Measurements from ENCODE around the gene PCDHGB6. TPM values are rescaled to one million over a fixed set of nuclear protein-coding genes. Genes with fewer than 3 reads are reported as not detected.
"Not testable (repeated sequence)": the region's sequence is repeated elsewhere in the genome, so short reads cannot be mapped to it uniquely, and the experiment has no call there.

Gene PCDHGB6
- total RNA-seq, 1 donor from 2014 or later: 3.4 TPM

DNA sequence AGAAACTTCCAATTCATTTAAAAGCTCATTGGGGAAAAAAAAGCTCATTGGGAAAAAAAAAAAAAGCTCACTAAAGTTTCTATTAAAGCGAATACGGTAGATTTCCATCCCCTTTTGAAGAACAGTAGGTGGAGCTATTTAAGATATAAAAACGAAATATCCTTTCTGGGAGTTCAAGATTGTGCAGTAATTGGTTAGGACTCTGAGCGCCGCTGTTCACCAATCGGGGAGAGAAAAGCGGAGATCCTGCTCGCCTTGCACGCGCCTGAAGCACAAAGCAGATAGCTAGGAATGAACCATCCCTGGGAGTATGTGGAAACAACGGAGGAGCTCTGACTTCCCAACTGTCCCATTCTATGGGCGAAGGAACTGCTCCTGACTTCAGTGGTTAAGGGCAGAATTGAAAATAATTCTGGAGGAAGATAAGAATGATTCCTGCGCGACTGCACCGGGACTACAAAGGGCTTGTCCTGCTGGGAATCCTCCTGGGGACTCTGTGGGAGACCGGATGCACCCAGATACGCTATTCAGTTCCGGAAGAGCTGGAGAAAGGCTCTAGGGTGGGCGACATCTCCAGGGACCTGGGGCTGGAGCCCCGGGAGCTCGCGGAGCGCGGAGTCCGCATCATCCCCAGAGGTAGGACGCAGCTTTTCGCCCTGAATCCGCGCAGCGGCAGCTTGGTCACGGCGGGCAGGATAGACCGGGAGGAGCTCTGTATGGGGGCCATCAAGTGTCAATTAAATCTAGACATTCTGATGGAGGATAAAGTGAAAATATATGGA, 22.7 kb downstream of the PCDHGB6 start, which contains the start of gene PCDHGA12:
Gene PCDHGA12 (plus strand): TSS at position 176 of the 782 bp plus-strand sequence. CDS start 253 bp downstream, at position 429.
- TF ChIP-seq, protein P1, sequence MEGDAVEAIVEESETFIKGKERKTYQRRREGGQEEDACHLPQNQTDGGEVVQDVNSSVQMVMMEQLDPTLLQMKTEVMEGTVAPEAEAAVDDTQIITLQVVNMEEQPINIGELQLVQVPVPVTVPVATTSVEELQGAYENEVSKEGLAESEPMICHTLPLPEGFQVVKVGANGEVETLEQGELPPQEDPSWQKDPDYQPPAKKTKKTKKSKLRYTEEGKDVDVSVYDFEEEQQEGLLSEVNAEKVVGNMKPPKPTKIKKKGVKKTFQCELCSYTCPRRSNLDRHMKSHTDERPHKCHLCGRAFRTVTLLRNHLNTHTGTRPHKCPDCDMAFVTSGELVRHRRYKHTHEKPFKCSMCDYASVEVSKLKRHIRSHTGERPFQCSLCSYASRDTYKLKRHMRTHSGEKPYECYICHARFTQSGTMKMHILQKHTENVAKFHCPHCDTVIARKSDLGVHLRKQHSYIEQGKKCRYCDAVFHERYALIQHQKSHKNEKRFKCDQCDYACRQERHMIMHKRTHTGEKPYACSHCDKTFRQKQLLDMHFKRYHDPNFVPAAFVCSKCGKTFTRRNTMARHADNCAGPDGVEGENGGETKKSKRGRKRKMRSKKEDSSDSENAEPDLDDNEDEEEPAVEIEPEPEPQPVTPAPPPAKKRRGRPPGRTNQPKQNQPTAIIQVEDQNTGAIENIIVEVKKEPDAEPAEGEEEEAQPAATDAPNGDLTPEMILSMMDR (conservative IDR thresholded peaks at IDR 0.05; ENCODE audit: low read depth, low read length): peak; percentile 51
- no peak for DNase-seq (ENCODE audit: low read depth)
- peak within 1 kb of the TSS; percentile 27 for H3K4me3 ChIP-seq (ENCODE audit: low read depth, low read length)

- H3K4me3 ChIP-seq (ENCODE audit: low read depth, low read length): no peak overlapping the region
- no peak for DNase-seq (ENCODE audit: low read depth)
- TF ChIP-seq, protein P1 (conservative IDR thresholded peaks at IDR 0.05; ENCODE audit: low read depth, low read length): no peak
These were observed 23.5 kb downstream of the PCDHGB6 start for GRCh38 chr5:141431286-141431685.

DNA sequence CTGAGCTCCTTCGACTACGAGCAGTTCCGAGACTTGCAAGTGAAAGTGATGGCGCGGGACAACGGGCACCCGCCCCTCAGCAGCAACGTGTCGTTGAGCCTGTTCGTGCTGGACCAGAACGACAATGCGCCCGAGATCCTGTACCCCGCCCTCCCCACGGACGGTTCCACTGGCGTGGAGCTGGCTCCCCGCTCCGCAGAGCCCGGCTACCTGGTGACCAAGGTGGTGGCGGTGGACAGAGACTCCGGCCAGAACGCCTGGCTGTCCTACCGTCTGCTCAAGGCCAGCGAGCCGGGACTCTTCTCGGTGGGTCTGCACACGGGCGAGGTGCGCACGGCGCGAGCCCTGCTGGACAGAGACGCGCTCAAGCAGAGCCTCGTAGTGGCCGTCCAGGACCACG, 24.5 kb downstream of the PCDHGB6 start:
- not testable (repeated sequence) for DNase-seq (ENCODE audit: low read depth); H3K4me3 ChIP-seq (ENCODE audit: low read depth, low read length)

DNA sequence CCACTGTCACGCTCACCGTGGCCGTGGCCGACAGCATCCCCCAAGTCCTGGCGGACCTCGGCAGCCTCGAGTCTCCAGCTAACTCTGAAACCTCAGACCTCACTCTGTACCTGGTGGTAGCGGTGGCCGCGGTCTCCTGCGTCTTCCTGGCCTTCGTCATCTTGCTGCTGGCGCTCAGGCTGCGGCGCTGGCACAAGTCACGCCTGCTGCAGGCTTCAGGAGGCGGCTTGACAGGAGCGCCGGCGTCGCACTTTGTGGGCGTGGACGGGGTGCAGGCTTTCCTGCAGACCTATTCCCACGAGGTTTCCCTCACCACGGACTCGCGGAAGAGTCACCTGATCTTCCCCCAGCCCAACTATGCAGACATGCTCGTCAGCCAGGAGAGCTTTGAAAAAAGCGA, 24.9 kb downstream of the PCDHGB6 start:
- DNase-seq (ENCODE audit: low read depth); H3K4me3 ChIP-seq (ENCODE audit: low read depth, low read length): not testable (repeated sequence)

DNA sequence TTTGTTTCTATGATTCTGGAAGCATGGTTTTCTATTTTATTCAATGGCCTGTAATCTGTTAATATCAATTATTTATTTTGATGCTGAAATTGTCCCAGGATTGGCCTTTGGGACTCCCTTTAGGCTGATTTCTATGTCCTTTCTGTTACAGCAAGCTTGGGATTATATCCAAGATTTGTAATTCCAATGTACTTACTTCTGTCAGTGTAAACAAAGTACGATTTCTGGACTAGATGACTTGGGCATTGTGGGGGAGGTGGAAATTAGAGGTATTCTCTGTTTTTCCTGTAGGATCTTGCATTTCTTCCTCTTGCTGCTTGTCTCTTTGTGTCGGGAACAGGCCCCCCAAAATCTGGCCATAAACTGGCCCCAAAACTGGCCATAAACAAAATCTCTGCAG, 26.2 kb downstream of the PCDHGB6 start:
- no peak overlapping the region for H3K4me3 ChIP-seq (ENCODE audit: low read depth, low read length)
- TF ChIP-seq, protein P1 (conservative IDR thresholded peaks at IDR 0.05; ENCODE audit: low read depth, low read length): no peak
- DNase-seq (ENCODE audit: low read depth): no peak

DNA sequence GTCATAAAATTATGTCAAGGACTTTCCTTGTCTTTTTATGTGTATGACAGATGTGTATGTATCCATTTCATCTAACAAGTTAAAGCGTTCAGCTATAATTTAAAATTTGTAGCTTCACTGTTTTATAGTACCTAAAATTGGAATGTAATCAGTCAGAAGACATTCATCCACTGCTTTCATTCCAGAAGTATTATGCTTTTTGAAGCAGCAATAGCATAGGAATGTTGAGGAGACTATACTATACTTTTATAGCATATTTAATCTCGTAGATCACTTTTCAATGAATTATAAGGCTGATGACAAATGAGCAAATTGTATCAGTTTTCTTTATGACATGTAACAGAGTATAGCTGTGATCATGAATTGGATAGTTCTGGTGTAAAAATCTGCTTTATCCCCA, 29.4 kb downstream of the PCDHGB6 start:
- no peak overlapping the region for H3K4me3 ChIP-seq (ENCODE audit: low read depth, low read length)
- no peak for DNase-seq (ENCODE audit: low read depth)
- TF ChIP-seq, protein P1 (conservative IDR thresholded peaks at IDR 0.05; ENCODE audit: low read depth, low read length): no peak

DNA sequence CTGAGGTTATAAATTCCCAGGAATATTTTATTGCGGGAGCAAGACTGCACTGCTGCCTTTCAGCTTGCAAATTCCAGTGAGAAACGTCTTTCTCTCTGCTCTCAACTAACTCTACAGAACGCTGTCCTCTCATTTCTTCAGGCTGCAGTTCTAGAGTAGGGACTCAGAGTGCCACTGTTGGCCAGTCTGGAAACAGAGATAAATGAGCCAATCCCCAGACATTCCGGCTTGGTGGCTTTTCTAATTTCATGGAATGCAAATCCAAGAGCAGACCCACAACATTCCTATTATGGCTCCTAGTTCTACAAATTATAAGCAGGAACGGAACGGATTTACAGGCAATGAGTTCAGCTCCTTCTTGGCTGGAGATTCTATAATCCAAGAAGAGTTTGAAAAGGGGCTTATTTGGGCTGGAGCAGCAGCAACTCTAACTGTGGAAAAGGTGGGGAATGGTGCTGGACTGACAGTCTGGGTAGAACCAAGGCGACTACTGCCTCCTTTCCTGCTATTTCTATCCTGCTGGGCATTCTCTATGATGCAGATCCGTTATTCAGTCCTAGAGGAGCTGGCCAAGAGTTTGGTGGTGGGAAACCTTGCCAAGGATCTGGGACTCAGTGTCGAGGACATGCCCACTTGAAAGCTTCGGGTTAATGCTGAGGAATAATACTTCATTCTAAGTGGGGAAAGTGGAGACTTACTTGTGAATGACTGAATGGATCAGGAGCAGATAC, 31.8 kb downstream of the PCDHGB6 start:
- H3K4me3 ChIP-seq (ENCODE audit: low read depth, low read length): no peak overlapping the region
- DNase-seq (ENCODE audit: low read depth): no peak
- TF ChIP-seq, protein P1 (conservative IDR thresholded peaks at IDR 0.05; ENCODE audit: low read depth, low read length): no peak

DNA sequence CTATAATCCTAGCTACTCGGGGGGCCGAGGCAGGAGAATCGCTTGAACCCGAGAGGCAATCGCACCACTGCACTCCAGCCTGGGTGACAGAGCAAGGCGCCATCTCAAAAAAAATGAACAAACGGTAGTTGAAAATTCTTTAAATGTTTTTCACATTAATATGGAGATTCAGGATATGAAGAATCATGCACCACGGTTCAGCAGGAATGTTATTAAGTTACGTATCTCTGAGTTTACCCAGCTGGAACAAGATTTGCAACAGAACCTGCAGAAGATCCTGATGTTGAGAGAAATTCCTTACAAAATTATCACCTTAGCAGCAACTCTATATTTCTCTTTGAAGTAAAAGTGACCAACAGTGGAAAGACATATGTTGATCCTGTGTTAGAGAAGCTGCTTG, 32.5 kb downstream of the PCDHGB6 start:
- no peak overlapping the region for H3K4me3 ChIP-seq (ENCODE audit: low read depth, low read length)
- DNase-seq (ENCODE audit: low read depth): no peak
- TF ChIP-seq, protein P1 (conservative IDR thresholded peaks at IDR 0.05; ENCODE audit: low read depth, low read length): no peak
